ENCODE measurements around the gene C2orf15. TPM values are rescaled to one million over a fixed set of nuclear protein-coding genes. Genes with fewer than 3 reads are reported as not detected.

Gene C2orf15
- total and polyA plus RNA-seq, 9 of the 15 experiments (the other 6 are each of a cell fraction or from before 2014, with no cell fraction given): 0.04 to 0.27 (median 0.15) TPM; not detected in 1

GRCh38 chr2:99154643-99155536 is 13.4 kb downstream of the C2orf15 start, which contains the start of the genes LIPT1 and TSGA10 (continued):
- TF ChIP-seq FOXA3 (CRISPR knock-in tag; conservative IDR thresholded peaks at IDR 0.05 in 1 of 2, IDR thresholded peaks at IDR 0.05 in 1 of 2): peak in 1 of 2 experiments; percentile 66; a peak in 2 of 4 replicates
- peak; percentile 67 for TF ChIP-seq ZKSCAN1 (IDR thresholded peaks at IDR 0.05; ENCODE audit: low read depth, low read length)
- TF ChIP-seq ETV5 (CRISPR knock-in tag; IDR thresholded peaks at IDR 0.05; ENCODE audit: low read depth): peak; percentile 95
- no peak for TF ChIP-seq ZNF75A (CRISPR knock-in tag; IDR thresholded peaks at IDR 0.05)
- TF ChIP-seq ARID1B (IDR thresholded peaks at IDR 0.05): peak; percentile 74
- TF ChIP-seq MTA2 (IDR thresholded peaks at IDR 0.05; ENCODE audit: low read depth): no peak
- TF ChIP-seq SP2 (IDR thresholded peaks at IDR 0.05; ENCODE audit: extremely low read depth, low read depth, low read length, poor library complexity, severe bottlenecking): no peak
- peak; percentile 50; the same call in 1 of the 2 replicates for TF ChIP-seq TAL1 (IDR thresholded peaks at IDR 0.05)
- peak; percentile 47 for TF ChIP-seq BRD9 (IDR thresholded peaks at IDR 0.05; ENCODE audit: low read depth, partially characterized antibody)
- TF ChIP-seq SMAD4 (CRISPR knock-in tag; conservative IDR thresholded peaks at IDR 0.05): peak; percentile 58; the same call in 1 of the 2 replicates
- no peak for TF ChIP-seq HNRNPL (IDR thresholded peaks at IDR 0.05; ENCODE audit: low read depth, low read length)
- peak; percentile 94 for TF ChIP-seq ZBTB40 (IDR thresholded peaks at IDR 0.05)
- TF ChIP-seq ZBTB40 (CRISPR knock-in tag; IDR thresholded peaks at IDR 0.05): no peak
- TF ChIP-seq KAT8 (IDR thresholded peaks at IDR 0.05; ENCODE audit: low read depth): no peak
- TF ChIP-seq ZNF263 (CRISPR knock-in tag; IDR thresholded peaks at IDR 0.05; ENCODE audit: borderline replicate concordance): peak; percentile 48; the same call in 1 of the 2 replicates
- no peak for TF ChIP-seq ZNF197 (CRISPR knock-in tag; IDR thresholded peaks at IDR 0.05; ENCODE audit: low read depth)
- TF ChIP-seq RBBP5 (IDR thresholded peaks at IDR 0.05; ENCODE audit: borderline replicate concordance, insufficient read depth, low read length, poor library complexity, severe bottlenecking): peak; percentile 92
